Measurements from ENCODE around the gene GPS2.

Gene GPS2, protein sequence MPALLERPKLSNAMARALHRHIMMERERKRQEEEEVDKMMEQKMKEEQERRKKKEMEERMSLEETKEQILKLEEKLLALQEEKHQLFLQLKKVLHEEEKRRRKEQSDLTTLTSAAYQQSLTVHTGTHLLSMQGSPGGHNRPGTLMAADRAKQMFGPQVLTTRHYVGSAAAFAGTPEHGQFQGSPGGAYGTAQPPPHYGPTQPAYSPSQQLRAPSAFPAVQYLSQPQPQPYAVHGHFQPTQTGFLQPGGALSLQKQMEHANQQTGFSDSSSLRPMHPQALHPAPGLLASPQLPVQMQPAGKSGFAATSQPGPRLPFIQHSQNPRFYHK

DNA sequence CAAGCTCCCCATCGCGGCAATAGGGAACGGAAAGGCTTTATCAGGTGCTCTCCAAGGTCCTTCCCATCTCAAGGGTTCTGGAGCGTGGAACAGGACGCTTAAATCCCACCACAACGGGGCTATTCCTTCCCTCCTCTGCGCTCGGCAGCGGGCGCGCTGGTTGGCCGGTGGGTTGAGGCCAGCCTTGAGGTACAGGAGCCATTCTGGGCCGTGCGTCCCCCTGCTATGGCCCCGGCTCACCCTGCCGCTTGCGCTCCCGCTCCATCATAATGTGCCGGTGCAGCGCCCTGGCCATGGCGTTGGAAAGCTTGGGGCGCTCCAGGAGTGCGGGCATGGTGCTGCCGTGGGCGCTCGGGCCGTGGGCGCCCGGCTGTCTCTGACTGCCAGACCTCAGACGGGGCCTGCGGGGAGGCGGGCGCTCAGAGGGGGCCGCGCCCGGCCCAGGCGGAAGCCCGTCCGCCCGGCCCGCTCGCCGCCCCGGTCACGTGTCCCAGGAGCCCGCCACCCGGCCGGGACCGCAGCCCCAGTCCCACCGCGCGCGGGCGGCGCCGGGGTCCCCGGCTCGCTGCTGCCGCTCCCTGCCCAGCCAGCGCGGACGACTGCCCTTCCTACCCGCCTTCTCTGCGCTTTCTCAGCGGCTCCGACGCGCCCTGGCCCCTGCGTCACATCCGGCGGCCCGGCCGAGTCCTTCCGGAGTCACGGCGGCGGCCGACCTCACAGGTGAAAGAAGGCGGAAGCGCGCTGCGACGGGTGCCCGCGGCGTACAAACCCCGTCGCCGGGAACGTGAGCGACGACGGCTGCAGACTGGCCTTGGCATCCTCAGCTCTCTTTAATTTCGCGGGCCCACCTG lies at the start of gene GPS2:
TSS of gene GPS2 (minus strand) at position 642 of the 851 bp plus-strand sequence. CDS start at position 334, 308 bp downstream.
- Mint-ChIP-seq H3K4me1 (peaks cover 55 to 76% of the 10 kb centered on the region in 2 donors), H3K27ac (peak within 1 kb of the TSS; percentile 99), H3K9me3 (no peaks in the 10 kb centered on the region), H3K36me3 (peaks cover 60 to 79% of the 10 kb centered on the region in 2 donors), H3K27me3 (no peaks in the 10 kb centered on the region), H3K4me3 (peak within 1 kb of the TSS; percentile 83 to 97)
- DNase-seq (peak; percentile 91), ATAC-seq (replicated peaks) (peak; percentile 90 to 93)

DNA sequence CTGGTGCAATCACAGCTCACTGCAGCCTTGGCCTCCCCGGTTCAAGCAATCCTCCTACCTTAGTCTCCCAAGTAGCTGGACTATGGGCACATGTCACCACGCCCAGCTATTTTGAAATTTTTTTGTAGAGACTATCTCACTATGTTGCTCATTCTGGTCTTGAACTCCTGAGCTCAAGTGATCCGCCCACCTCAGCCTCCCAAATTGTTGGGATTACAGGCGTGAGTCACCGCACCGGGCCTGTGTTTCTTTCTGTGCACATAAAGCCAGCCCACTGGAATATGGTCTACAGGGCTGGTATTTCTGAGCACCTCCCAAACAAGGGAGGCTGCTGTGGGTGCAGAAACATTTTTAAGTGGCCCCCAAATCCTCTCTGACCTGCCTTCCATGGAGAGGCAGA lies 48.2 kb upstream of the GPS2 start:
- DNase-seq (no peak), ATAC-seq (replicated peaks) (no peak)
- Mint-ChIP-seq H3K9me3 (no peaks in the 10 kb centered on the region), H3K4me3 (no peak overlapping the region), H3K36me3 (no peaks in the 10 kb centered on the region), H3K27me3 (peaks cover 7 to 10% of the 10 kb centered on the region in 2 donors), H3K27ac (no peak overlapping the region), H3K4me1 (peaks cover 0 to 4% of the 10 kb centered on the region in 2 donors)

DNA sequence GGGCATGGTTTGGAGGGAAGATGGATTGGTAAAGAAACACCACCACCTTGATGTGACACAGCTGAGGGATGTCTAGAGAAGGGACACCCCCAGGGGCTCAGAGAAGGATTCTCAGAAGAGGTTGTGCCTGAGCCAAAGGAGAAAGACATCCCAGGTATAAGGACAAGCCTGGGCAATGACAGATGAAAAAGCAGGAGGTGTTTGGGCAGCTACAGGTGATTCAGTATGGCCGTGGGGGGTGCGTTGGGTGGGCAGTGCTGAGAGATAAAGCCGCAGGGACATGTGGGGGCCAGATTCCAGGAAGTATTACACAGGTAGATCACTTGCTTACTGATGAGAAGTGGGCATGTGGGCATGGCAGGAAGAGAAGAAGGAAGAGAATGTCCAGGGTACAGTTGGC lies 46.7 kb upstream of the GPS2 start:
- H3K4me1 Mint-ChIP-seq, result no peaks in the 10 kb centered on the region
- H3K4me3 Mint-ChIP-seq, result no peak overlapping the region
- H3K9me3 Mint-ChIP-seq, result no peaks in the 10 kb centered on the region
- ATAC-seq (replicated peaks), result no peak
- H3K27ac Mint-ChIP-seq, result no peak overlapping the region
- H3K36me3 Mint-ChIP-seq, result no peaks in the 10 kb centered on the region
- peaks cover 7 to 10% of the 10 kb centered on the region in 2 donors for H3K27me3 Mint-ChIP-seq
- DNase-seq, result no peak

DNA sequence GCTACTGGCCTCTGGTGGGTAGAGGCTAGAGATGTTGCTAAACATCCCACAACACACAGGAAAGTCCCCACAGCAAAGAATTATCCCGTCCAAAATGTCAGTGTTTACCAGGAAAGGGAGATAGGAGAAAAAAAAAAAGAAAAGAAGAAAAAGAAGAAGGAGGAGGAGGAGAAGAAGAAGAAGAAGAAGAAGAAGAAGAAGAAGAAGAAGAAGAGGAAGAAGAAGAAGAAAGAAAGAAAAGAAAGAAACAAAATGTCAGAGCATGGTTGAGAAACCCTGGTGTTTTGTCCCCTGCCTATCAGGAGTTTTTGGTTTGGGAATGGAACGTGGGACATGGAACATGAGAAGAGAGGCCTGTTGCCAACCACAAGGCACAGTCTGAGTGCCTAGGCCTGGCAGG lies 42.2 kb upstream of the GPS2 start:
- H3K4me1 Mint-ChIP-seq, result peaks cover 24 to 33% of the 10 kb centered on the region in 2 donors
- peaks cover 2 to 5% of the 10 kb centered on the region in 2 donors for H3K36me3 Mint-ChIP-seq
- ATAC-seq (replicated peaks), result no peak
- DNase-seq, result no peak
- H3K27ac Mint-ChIP-seq, result no peak overlapping the region
- no peaks in the 10 kb centered on the region for H3K9me3 Mint-ChIP-seq
- H3K4me3 Mint-ChIP-seq, result no peak overlapping the region
- peaks cover 7 to 10% of the 10 kb centered on the region in 2 donors for H3K27me3 Mint-ChIP-seq

DNA sequence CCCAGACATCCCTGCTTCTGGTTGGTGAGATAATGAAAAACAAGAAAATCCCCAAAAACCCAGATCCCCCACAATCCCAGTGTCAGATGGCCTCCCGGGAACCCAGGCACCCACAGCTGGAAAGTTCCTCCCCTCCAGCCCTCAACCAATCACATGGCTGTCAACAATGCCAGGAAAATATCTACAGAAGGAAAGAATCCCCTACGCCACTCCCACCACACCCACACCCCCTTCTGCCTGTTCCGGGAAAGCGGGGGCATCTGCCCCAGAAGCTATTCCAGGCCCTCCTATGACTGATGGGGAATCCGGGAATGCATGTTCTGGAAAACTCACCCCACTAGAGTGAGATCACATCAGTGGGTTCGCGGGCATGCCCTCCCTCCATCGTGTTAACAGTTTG lies 41.6 kb upstream of the GPS2 start:
- no peaks in the 10 kb centered on the region for H3K9me3 Mint-ChIP-seq
- H3K27me3 Mint-ChIP-seq, result peaks cover 3 to 6% of the 10 kb centered on the region in 2 donors
- H3K4me3 Mint-ChIP-seq, result peak overlapping the region in 1 of 2 donors; percentile 14
- DNase-seq, result no peak
- peaks cover 25 to 36% of the 10 kb centered on the region in 2 donors for H3K4me1 Mint-ChIP-seq
- H3K36me3 Mint-ChIP-seq, result peaks cover 2 to 6% of the 10 kb centered on the region in 2 donors
- H3K27ac Mint-ChIP-seq, result no peak overlapping the region
- ATAC-seq (replicated peaks), result no peak

DNA sequence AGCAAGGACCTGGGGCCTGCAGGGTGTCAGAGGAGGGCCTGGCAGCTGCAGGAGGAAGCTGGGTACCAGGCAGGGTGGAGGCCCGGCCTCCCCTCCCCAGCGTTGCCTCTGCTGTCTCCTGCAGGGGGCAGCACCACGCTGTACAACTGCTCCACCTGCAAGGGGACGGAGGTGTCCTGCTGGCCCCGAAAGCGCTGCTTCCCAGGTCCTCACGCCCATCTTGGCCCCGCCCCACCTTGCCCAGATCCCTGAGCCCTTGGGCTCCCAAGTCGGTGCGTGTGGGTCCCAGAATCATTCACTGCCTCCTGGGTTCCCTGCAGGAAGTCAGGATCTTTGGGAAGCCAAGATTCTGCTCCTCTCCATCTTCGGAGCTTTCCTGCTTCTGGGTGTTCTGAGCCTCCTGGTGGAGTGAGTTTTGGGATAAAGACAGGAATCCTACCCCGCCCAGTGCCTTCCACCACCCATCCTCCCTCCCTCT lies 41.0 kb upstream of the GPS2 start:
- Mint-ChIP-seq H3K4me1 (peaks cover 28 to 41% of the 10 kb centered on the region in 2 donors), H3K9me3 (no peaks in the 10 kb centered on the region), H3K36me3 (peaks cover 6 to 9% of the 10 kb centered on the region in 2 donors), H3K4me3 (no peak overlapping the region), H3K27ac (peak overlapping the region; percentile 14), H3K27me3 (no peaks in the 10 kb centered on the region)
- DNase-seq (peak; percentile 83), ATAC-seq (replicated peaks) (peak; percentile 74 to 76)

DNA sequence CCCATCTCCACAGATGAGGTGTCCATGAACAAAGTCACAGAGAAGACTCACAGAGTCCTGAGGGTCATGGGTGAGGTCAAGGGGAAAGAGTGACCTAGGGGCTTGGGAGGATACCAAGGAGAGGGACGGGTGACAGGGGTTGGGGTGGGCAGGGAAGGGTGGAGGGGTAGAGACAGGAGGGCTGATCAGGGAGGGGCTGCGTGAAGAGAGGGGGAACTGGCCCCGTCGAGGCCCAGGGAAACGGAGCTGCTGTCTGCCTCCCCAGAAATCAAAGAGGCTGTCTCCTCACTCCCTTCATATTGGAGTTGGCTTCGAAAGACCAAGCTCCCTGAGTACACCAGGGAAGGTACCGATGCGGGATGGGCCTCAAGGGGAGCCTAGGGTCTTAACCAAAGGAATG lies 40.4 kb upstream of the GPS2 start:
- Mint-ChIP-seq H3K4me3 (no peak overlapping the region), H3K27ac (peak overlapping the region; percentile 47)
- no peak for ATAC-seq (replicated peaks)

DNA sequence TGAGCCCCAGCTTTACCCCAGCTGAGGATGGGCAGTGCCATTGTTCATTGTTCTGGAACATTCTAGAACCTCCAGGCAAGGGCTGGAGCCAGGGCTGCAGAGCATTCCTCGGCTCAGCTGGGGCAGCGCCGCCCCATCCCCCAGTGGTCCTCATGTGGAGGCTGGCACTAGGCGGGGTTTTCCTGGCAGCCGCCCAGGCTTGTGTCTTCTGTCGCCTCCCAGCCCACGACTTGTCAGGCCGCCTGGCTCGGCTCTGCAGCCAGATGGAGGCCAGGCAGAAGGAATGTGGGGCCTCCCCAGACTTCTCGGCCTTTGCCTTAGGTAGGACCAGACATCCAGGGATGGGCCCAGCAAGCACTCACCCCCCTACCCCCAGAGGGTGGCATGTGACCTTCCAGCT lies 39.9 kb upstream of the GPS2 start, which contains the start of gene TMEM95:
TSS of gene TMEM95 (plus strand) at position 104 of the 400 bp plus-strand sequence. CDS start at position 153, 49 bp downstream.
- ATAC-seq (replicated peaks) (no peak), DNase-seq (no peak)
- H3K4me1 Mint-ChIP-seq, result peaks cover 31 to 50% of the 10 kb centered on the region in 2 donors
- no peaks in the 10 kb centered on the region for H3K9me3 Mint-ChIP-seq
- no peak within 1 kb of the TSS for H3K4me3 Mint-ChIP-seq
- H3K27me3 Mint-ChIP-seq, result no peaks in the 10 kb centered on the region
- H3K36me3 Mint-ChIP-seq, result peaks cover 8 to 13% of the 10 kb centered on the region in 2 donors
- H3K27ac Mint-ChIP-seq, result peak within 1 kb of the TSS; percentile 70

More for the DNA sequence above, 40.4 kb upstream of the GPS2 start:
- peaks cover 8 to 10% of the 10 kb centered on the region in 2 donors for H3K36me3 Mint-ChIP-seq
- peaks cover 28 to 46% of the 10 kb centered on the region in 2 donors for H3K4me1 Mint-ChIP-seq
- no peaks in the 10 kb centered on the region for H3K9me3 Mint-ChIP-seq
- DNase-seq, result no peak
- no peaks in the 10 kb centered on the region for H3K27me3 Mint-ChIP-seq

DNA sequence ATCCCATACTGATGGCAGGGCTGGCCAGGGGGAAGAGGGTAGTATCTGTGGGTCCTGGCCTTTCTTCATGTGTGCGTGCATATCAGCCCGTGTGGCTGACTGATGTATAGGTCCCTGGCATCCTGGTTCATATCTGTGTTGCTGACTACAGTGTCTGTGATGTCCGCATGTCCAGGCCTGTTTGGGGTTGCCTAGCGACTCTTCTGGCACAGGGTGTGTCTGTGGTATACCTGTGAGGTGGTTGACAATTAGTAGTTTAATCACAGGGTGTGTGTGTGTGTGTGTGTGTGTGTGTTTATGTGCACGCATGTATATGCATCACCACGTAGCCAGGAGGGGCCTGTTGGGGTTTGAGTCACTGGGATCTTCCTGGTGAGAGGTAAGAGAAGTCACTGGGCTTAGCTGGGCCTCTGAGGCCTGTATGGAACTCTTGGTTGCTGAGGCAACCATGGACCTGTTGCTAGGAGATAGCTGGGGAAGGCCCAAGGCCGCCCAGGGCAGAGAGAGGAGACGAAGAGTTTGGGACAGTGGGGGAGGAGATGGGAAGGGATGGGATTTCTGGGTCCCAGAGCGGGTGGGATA lies 39.2 kb upstream of the GPS2 start:
- Mint-ChIP-seq H3K9me3 (no peaks in the 10 kb centered on the region), H3K4me1 (peaks cover 35 to 56% of the 10 kb centered on the region in 2 donors), H3K27ac (peak overlapping the region; percentile 70), H3K4me3 (no peak overlapping the region), H3K36me3 (peaks cover 8 to 18% of the 10 kb centered on the region in 2 donors), H3K27me3 (no peaks in the 10 kb centered on the region)
- no peak for ATAC-seq (replicated peaks)
- no peak for DNase-seq

DNA sequence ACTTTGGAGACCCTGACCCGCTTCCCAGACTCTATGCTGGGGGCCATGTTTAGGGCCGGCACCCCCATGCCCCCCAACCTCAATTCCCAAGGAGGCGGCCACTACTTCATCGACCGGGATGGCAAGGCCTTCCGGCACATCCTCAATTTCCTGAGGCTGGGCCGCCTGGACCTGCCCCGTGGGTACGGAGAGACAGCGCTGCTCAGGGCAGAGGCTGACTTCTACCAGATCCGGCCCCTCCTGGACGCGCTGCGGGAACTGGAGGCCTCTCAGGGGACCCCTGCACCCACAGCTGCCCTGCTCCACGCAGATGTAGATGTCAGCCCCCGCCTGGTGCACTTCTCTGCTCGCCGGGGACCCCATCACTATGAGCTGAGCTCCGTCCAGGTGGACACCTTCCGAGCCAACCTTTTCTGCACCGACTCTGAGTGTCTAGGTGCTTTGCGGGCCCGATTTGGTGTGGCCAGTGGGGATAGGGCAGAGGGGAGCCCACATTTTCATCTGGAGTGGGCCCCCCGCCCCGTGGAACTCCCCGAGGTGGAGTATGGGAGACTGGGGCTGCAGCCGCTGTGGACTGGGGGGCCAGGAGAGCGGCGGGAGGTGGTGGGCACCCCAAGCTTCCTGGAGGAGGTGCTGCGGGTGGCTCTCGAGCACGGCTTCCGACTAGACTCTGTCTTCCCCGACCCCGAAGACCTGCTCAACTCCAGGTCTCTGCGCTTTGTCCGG lies 37.9 kb upstream of the GPS2 start:
- Mint-ChIP-seq H3K27ac (peak overlapping the region; percentile 88), H3K36me3 (peaks cover 19 to 29% of the 10 kb centered on the region in 2 donors), H3K4me3 (peak overlapping the region; percentile 91 to 95), H3K27me3 (no peaks in the 10 kb centered on the region), H3K4me1 (peaks cover 40 to 68% of the 10 kb centered on the region in 2 donors), H3K9me3 (no peaks in the 10 kb centered on the region)
- DNase-seq (no peak), ATAC-seq (replicated peaks) (no peak)

DNA sequence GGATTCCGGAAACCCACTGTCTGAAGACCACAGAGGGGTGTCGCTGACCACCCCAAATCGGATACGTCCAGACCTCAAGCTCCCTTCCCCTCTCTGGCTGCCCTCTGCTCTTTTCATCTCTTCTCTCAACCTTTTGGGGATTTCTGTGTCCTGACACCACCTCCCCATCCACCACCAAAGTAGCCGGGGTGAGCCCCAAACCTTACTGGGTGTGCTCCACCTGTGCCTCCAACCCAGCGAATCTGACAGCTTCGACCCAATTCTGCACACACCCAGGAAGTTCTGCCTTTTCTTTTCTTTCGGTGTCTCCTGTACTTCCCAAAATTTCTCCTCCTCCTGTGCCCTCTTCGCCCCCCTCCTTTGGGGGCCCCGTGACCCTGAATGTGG lies 37.3 kb upstream of the GPS2 start:
- Mint-ChIP-seq H3K36me3 (peaks cover 24 to 35% of the 10 kb centered on the region in 2 donors), H3K4me3 (peak overlapping the region; percentile 91 to 95)
- no peak for DNase-seq

DNA sequence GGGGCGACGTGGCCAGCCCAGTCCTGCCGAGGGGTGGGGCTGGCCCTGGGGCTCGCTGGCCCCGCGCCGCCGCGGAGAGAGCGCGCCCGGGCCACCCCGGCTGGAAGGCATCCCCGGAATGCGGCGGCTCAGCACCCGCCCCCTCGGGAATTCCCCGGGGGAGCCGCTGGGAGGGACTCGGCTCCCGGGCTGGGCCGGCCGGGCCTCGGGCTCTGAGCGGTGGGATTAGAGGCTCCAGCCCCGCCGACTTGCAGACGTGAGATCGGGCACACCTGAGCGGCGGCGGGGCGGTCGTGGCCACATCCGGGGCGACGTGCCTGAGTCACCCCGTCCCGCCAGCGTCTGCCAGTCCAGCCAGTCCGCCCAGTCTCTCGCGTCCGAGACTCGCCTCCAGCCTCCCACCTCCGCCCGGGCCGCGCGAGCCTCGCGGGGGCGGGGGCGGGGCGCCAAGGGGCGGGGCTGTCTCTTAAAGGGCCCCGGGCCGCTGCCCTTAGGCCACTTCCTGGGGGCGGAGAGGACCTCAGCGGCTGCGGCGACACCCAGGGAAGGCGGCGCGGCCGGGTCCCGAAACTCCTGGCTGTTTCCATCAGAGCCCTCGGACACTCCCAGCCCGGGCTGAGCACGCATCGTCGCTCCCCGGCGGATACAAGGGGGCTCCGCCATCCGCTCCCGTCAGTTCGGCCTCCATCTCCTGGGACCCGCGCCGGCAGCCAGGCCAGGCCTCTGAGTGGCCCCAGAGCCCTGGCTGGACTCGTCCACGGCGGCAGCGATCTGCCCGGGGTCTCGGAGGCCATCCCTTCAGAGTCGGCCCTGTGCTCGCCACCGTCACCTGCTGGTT lies 36.7 kb upstream of the GPS2 start, which contains the start of gene KCTD11:
TSS of gene KCTD11 (plus strand) at position 498 of the 838 bp plus-strand sequence.
- Mint-ChIP-seq H3K4me3 (peak within 1 kb of the TSS; percentile 91 to 95), H3K27me3 (no peaks in the 10 kb centered on the region), H3K4me1 (peaks cover 44 to 78% of the 10 kb centered on the region in 2 donors), H3K36me3 (peaks cover 28 to 40% of the 10 kb centered on the region in 2 donors), H3K9me3 (no peaks in the 10 kb centered on the region), H3K27ac (peak within 1 kb of the TSS; percentile 88)
- ATAC-seq (replicated peaks), result peak; percentile 71 to 76
- DNase-seq, result peak; percentile 81

More for the DNA sequence above, 37.3 kb upstream of the GPS2 start:
- Mint-ChIP-seq H3K27ac (peak overlapping the region; percentile 88), H3K4me1 (peaks cover 40 to 73% of the 10 kb centered on the region in 2 donors), H3K9me3 (no peaks in the 10 kb centered on the region), H3K27me3 (no peaks in the 10 kb centered on the region)
- ATAC-seq (replicated peaks), result peak; percentile 1
